ENCODE results near the gene MCF2L.

- no peak for TF ChIP-seq CTCF (IDR thresholded peaks at IDR 0.05)
- TF ChIP-seq POLR2A (IDR thresholded peaks at IDR 0.05) = no peak
Measured at GRCh38 chr13:113013878-113014751, 45.1 kb downstream of the MCF2L start.
